Measurements from ENCODE around the gene CLEC16A.

GRCh38 chr16:11212798-11213196 is 268.4 kb downstream of the CLEC16A start:
- TF ChIP-seq CTCF (IDR thresholded peaks at IDR 0.05; ENCODE audit: borderline replicate concordance, extremely low read depth, low read length, poor library complexity, severe bottlenecking) (no peak), EZH2 (IDR thresholded peaks at IDR 0.05; ENCODE audit: borderline replicate concordance, low read depth, low read length, severe bottlenecking) (no peak)
